Measurements from ENCODE around the gene SLC13A3.

Gene SLC13A3

GRCh38 chr20:46545827-46546138, 105.5 kb downstream of the SLC13A3 start:
- in situ Hi-C loops (cut with MboI; ENCODE audit: low sequenced_read_pairs), result no loop called here

- in situ Hi-C loops (cut with MboI; ENCODE audit: low sequenced_read_pairs), result no loop called here
These were observed 106.0 kb downstream of the SLC13A3 start for GRCh38 chr20:46545077-46545826.

- in situ Hi-C loops (cut with MboI; ENCODE audit: low sequenced_read_pairs), result no loop called here
These were observed 106.7 kb downstream of the SLC13A3 start for GRCh38 chr20:46544576-46544975.

- in situ Hi-C loops (cut with MboI; ENCODE audit: low sequenced_read_pairs), result no loop called here
These were observed 107.3 kb downstream of the SLC13A3 start for GRCh38 chr20:46543959-46544358.

- in situ Hi-C loops (cut with MboI; ENCODE audit: low sequenced_read_pairs), result no loop called here
These were observed 108.2 kb downstream of the SLC13A3 start for GRCh38 chr20:46543033-46543432.

GRCh38 chr20:46541229-46541935, 109.9 kb downstream of the SLC13A3 start:
- in situ Hi-C loops (cut with MboI; ENCODE audit: low sequenced_read_pairs), result no loop called here

- in situ Hi-C loops (cut with MboI; ENCODE audit: low sequenced_read_pairs), result no loop called here
These were observed 112.1 kb downstream of the SLC13A3 start for GRCh38 chr20:46539113-46539512.

- in situ Hi-C loops (cut with MboI; ENCODE audit: low sequenced_read_pairs), result no loop called here
These were observed 120.6 kb downstream of the SLC13A3 start for GRCh38 chr20:46530640-46531039.

- in situ Hi-C loops (cut with MboI; ENCODE audit: low sequenced_read_pairs), result loop anchor here (10.0 kb wide), 1 partner anchor 151 kb away; no protein-coding TSS in a partner anchor
These were observed 127.4 kb downstream of the SLC13A3 start for GRCh38 chr20:46523696-46524328.

- in situ Hi-C loops (cut with MboI; ENCODE audit: low sequenced_read_pairs), result loop anchor here (10.0 kb wide), 1 partner anchor 152 kb away; no protein-coding TSS in a partner anchor
These were observed 128.2 kb downstream of the SLC13A3 start for GRCh38 chr20:46523108-46523507.

- in situ Hi-C loops (cut with MboI; ENCODE audit: low sequenced_read_pairs), result loop anchor here (10.0 kb wide), 1 partner anchor 154 kb away; no protein-coding TSS in a partner anchor
These were observed 130.2 kb downstream of the SLC13A3 start for GRCh38 chr20:46520976-46521579.

- in situ Hi-C loops (cut with MboI; ENCODE audit: low sequenced_read_pairs), result loop anchor here (10.0 kb wide), 1 partner anchor 154 kb away; no protein-coding TSS in a partner anchor
These were observed 130.7 kb downstream of the SLC13A3 start for GRCh38 chr20:46520540-46520939.

GRCh38 chr20:46519471-46520068, 131.7 kb downstream of the SLC13A3 start:
- in situ Hi-C loops (cut with MboI; ENCODE audit: low sequenced_read_pairs), result loop anchor here (10.0 kb wide), 1 partner anchor 155 kb away; no protein-coding TSS in a partner anchor

GRCh38 chr20:46512943-46513844, 138.1 kb downstream of the SLC13A3 start, which contains the start of gene ZNF334:
Gene ZNF334 (minus strand): TSS chr20:46513559. CDS start chr20:46512102, 1,457 bp downstream.
- in situ Hi-C loops (cut with MboI; ENCODE audit: low sequenced_read_pairs), result no loop called here

GRCh38 chr20:46509523-46509922, 141.7 kb downstream of the SLC13A3 start:
- in situ Hi-C loops (cut with MboI; ENCODE audit: low sequenced_read_pairs), result no loop called here
